Inflammatory macrophage treated with lipopolysaccharide for 1 hour (primary cell): Measurements from ENCODE around the gene MAD1L1.

ENCODE experiments used
- DNase-seq, 2 donors: peaks; one replicate each; pipeline ENCODE4 v3.0.0-alpha.2; 2020 to 2022

Gene MAD1L1

GRCh38 chr7:2198760-2199159 lies 34.0 kb downstream of the MAD1L1 start:
- DNase-seq: no peak

- no peak for DNase-seq
Observed at GRCh38 chr7:2198206-2198605, 34.5 kb downstream of the MAD1L1 start.

GRCh38 chr7:2197436-2198155 lies 35.1 kb downstream of the MAD1L1 start:
- DNase-seq: no peak

- DNase-seq: no peak
Observed at GRCh38 chr7:2196381-2197378, 36.1 kb downstream of the MAD1L1 start.

DNA sequence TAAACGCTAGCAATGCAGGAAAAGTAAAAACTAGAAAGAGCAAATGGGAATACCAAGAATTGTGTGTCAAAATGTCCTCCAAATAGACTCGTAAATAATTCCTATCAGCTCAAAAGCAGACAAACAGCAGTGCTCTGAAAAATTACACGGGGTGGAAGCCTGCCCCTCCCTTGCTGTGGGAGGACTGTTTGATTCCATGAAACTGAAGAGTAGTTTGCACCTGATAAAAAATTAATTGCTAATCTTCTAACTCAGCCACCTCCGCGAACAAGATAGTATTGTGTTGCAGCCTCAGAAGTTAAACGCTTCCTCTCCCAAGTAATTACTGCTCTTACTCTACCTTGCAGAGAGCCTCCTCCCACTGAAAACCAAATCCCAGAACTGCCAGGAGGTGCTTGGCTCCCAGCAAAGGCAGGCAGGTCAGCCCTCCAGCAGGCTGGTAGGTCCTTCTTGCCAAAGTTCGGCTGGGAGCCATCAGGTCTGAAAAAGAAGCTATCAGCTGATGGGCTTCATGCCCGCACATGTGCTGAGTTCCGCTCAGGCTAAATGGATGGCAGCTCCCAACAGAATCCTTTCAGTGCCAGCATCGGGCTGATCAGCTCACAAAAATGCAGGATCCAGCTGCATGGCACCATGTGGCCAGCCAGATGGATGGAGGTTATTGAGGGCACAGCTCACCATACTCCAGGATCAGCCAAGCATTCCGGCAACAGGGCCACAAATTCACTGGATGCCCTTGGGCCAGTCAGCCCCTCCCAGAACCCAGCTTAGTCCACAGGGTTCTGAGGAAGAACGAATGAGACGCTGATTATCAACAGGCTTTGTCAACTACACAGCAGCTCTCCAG lies 37.1 kb downstream of the MAD1L1 start:
- no peak for DNase-seq

DNA sequence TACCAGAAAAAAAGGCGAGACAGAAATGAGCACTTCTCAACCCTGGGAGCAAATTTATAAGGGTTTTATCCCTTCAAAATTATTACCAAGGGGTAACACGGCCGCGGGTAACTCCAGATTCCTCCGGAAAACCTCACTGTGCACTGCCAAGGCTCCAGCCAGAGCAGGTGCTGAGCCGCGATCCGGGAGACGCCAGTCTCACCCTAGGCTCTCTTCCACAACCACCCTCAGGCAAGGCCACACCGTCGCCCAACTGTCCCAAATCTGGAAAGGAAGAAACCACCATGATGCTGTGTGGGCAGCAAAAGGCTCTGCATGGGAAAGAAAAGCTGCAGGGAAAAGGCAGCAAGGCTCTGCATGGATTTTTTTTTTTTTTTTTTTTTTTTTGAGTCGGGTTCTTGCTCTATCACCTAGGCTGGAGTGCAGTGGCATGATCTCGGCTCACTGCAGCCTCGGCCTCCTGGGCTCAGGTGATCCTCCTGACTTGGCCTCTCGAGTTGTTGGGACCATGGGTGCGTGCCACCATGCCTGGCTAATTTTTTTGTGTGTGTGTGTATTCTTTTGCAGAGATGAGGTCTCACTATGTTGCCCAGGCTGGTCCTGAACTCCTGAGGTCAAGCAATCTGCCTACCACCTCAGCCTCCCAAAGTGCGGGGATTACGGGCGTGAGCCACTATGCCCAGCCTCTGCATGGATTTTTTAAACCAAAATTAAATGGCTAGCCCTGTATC lies 39.0 kb downstream of the MAD1L1 start:
- DNase-seq: no peak

DNA sequence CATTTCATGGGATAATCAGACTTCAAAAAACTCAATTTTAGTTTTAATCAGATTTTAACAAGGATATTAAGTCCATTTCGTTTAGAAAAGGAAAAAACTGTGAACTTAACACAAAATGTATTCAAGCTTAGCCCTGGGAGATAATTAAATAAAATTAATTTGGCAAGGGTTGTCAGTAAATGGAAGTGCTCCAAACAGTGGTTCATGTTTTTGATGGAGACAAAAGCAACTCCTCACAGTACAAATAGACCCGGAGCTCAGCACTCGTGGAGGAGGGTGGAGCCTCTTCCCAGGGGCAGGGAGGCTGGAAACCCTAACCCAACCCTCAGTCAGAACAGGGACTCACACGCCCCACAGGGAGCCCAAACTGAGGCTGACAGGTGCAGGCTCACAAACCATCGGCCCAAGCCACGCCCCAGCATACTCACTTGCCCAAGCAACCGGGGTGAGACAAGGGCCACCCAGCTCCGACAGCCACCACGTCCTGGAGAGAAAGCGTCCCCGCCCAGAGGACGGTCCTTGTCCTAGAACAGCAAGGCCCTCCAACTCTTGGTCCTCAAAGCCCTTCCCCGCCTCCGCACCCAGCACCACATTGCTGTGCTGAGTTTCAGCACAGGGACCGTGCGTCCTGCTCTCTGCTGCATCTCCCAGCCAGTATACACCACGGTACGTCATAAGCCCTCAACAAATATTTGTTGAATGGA lies 39.8 kb downstream of the MAD1L1 start:
- no peak for DNase-seq

DNA sequence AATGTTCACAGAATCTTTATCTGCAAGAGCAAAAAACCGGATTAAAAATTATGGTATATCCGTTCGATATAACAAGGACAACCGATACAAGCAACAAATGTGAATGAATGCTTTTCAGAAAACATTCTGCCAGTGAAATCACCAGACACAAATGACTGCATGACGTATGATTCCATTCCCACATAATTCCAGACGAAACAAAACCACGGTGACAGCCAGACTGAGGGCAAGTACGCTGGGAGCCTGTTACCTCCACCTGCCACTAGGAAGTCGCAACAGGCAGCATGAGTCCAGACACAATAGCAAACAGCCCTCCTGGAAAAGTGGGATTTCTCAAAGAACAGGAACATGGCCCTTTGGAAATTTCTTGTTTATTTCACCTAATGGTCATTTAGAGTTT lies 41.7 kb downstream of the MAD1L1 start:
- DNase-seq: no peak

DNA sequence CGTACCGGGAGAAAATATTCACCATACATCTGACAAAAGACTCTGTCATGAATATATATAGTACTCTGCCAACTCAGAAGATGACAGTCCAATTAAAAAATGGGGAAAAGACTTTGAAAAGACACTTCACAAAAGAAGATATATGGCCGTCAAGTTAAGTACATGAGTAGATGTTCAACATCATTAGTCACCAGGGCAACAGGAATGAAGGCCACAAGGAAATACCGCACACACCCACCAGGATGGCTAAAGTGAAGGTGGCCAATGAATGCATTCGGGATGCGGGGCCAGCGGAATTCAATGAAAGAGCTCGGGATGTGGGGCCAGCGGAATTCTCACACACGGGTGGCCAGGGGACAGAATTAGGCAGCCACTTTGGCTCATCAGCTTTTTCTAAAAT lies 42.2 kb downstream of the MAD1L1 start:
- DNase-seq: no peak

DNA sequence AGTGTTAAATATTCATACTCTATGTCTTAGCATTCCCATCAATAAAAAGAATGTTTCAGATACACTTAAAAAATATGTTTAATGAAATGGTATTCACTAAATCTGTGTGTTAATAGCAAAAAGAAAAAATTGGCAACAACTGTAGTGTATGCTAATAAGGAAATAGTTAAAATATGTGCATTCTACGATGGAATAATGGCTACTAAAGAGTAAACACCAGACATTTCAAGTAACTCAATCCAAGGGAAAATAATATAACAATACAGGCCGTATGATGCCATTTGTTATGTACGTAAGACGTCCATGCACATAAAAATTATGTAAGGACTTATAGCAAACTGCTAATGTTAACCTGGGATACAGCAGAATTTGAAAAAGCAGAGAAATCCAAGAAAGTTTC lies 46.6 kb downstream of the MAD1L1 start:
- no peak for DNase-seq

DNA sequence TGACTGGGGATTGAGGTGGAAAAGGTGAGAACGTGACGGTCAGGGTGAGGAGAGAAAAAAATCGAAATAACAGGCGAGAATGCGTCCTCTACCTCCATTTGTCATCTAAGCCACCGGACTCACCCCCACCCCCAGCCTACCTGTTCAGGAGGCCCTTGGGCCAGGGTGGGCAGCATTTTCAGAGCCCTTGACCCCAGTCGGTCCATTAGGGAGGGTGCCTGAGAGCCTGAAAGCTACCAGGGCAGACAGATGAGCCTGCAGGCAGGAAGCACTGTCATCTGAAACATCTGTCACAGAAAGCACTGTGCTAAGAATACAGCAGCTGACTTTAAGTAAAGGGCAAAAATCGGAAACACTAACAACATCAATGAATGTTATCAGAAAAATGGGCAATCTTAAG lies 47.0 kb downstream of the MAD1L1 start:
- DNase-seq: no peak

- DNase-seq: no peak
Observed at GRCh38 chr7:2182461-2182860, 50.3 kb downstream of the MAD1L1 start.

DNA sequence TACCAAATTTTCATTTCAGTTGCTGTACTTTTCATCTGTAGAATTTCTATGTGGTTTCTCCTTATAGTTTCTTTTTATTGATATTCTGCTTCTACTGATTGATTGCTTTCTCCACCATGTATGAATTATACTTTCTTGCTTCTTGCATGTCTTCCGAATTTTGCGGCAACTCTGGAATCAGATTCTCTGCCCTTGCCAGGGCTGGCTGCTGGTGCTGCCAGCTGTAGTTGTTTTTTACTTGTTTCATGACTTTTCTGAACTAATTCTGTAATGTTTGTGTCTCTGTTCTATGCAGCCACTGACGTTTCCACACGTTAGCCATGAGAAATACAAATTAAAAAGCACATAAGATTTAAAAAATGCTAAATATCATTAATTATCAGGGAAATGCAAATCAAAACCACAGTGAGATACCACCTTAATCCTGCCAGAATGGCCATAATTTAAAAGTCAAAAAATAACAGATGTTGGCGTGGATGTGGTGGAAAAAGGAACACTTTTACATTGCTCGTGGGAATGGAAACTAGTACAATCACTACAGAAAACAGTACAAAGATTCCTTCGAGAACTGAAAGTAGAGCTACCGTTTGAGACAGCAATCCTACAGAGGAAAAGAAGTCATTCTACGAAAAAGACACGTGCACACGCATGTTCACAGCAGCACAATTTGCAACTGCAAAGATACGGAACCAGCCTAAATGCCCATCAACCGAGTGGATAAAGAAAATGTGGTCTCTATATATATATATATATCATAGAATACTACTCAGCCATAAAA lies 51.5 kb downstream of the MAD1L1 start:
- no peak for DNase-seq

DNA sequence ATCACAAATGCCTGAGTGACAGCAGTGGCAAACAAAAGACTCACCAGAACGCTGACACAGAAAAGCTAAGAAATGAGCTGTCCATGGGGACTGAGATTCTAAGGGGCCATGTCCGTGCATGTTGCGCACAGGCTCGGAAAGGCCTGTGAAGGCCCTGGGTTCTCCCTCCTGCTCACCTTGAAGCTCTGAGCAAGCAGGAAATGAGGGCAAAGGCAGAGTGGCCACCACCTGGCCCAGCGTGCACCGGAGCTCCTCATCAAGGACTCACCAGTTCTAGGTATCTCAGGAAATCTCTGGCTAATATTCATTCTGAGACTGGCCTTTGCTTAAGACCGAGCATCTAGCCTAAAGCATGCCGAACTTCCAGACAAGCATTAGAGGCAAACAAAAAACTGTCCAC lies 52.7 kb downstream of the MAD1L1 start:
- DNase-seq: no peak

DNA sequence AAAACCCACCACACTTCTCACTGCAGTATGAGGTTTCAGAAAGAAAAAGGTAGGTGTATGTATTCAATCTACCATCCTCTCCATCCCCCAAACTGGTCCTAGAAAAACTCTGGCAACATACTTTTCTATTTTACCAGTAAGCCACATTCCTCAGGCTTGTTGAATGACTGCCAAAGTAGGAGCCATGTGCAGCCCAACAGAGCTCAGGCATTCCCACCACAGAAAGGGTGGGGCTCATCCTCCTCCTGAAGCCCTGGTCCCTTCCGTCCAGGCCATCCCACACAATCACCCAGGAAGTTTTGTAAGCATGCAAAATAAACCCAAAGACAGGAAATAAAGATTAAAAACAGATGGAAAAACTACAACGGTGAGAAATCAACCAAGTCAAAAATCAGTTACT lies 57.2 kb downstream of the MAD1L1 start:
- DNase-seq: peak; percentile 8 to 12

- no peak for DNase-seq
Observed at GRCh38 chr7:2175091-2175490, 57.7 kb downstream of the MAD1L1 start.

DNA sequence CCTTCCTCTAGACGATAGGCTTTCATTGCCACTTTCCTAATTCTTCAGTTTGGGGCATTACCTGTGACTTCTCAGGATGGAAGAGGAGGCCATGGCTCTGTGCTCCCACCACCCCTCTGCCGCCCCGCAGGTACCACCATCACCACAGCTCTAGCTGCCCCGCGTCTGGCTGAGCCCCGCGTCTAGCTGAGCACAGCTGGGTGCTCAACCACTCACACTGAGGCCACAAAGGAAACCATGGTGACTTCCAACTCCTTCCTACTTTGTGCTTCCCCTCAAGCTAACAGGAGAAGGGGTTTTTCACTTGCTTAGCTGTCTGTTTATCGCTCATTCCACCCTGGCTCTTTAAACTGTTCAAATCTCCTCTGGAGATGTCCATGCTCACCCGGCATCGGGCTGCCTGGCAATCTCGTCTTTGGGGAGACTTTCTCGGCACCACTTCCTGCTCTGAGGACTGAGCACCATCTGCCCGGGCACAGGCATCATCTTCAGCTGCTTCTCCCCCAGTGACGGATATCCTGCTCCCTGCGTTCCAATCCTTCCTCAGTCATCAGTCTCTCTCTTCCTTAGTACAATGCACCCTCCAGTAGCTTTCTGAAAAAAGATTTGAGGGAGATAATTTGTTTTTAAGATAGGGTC lies 59.4 kb downstream of the MAD1L1 start:
- DNase-seq: no peak

GRCh38 chr7:2172311-2173188 lies 60.2 kb downstream of the MAD1L1 start:
- no peak for DNase-seq

- DNase-seq: no peak
Observed at GRCh38 chr7:2171855-2172254, 60.9 kb downstream of the MAD1L1 start.
